Non-pigmented ciliary epithelial cell (primary cell): ENCODE results near the gene SLC7A14.

Experiments used
- DNase-seq: peaks from one replicate; pipeline ENCODE4 v3.0.0-alpha.2; 2010; ENCODE audit warnings: low read depth

The SLC7A14 gene

DNA sequence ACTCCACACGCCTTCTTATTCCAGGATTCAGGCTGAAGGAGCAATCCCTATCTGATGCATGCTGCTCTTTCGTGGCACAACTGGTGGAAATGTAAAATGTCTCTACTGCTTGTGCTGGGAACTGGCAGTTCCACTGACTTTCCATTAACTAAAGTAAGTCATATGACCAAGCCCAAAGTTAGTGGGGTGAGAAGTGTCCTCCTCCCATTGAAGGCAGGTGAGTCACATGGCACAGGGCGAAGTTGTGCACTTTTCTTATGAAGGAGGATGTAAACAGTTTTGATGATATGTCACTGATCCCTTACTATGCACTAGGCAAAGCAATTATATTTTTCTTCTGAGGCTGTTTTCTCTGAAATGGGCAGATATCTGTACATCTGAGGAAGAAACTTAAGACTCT is 51.6 kb downstream of the SLC7A14 start:
- DNase-seq, result no peak

DNA sequence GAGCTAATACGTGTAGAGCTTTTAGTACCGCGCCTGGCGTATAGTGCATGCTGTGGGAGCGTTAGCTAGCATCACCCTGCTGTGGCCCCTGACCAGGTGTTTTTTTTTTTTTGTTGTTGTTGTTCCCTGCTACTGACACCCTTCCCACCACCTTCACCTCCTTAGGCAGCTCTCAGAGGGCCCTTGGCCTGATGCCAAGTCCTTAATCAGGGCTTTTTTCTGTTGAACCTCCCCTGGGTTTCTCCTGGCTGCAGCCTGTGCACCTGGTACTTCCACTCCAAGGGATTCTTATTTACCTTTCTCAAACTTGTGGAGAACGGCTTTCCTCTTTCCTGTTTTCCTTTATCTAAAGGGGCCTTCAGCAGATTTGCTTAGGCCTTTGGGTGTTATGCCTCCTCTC is 53.3 kb downstream of the SLC7A14 start:
- DNase-seq, result no peak

DNA sequence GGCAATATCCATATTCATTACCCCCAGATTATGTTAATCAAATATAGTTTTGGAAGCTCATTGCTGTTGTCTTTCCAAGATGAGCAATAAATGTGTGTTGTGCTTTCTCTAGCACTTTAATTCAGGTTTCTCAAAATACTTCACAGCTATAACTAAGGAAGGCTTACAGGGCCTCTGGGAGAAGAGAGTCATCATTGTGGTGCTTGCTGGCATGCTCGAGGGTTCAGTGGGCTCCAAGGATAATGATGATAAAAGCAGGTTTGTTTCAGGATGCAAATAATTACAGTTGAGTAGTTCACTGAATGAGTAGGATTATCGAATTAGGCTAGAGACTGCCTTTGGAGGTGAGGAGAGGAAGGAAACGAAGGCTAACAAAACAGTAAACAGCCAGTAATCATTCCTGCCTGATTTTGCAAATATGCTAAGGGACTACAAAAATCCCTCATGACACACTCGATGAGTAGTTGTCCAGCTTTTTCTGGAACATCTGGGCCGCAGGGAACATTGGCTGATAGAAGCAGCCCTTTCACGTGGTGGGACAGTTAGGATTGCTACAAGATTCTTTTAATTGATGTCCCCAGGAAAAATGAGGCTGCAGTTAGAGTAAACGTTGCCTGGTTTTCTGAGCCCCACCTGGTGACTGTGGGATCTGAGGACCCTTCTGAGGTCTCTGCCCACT is 54.1 kb downstream of the SLC7A14 start:
- DNase-seq, result no peak

DNA sequence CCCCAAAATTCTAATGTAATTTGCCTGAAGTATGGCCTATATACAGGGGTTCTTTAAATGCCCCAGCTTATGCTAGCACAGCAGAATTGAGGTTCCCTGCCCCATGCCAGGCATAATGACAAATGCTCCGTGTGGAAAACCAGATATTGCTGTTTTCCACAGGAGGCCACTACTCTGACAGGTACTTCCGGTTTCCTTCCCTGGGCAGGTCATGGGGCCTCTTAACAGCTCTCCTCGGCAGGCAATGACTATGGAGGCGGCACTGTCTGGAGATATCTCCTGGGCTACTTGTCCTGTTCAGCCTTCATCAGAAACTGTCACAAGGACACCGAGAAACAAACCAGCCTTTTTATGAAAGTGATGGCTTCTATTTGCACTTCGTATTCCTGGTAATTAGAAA is 54.8 kb downstream of the SLC7A14 start:
- DNase-seq, result no peak

DNA sequence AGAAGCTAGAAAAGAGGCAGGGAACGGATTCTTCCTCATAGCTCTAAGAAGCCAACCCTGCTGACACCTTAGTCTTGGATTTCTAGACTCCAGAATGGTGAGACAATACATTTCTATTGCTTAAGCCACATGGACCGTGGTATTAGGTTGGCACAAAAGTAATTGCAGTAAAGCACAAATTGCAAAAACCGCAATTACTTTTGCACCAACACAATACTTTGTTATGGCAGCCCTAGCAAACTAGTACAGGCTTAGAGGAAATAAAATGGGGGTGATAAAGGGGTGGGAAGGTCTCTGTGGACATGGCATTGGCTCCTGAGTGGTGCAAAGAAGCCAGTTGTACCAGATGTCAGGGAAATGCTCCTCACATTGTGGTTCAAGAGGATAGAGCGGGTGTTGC is 56.0 kb downstream of the SLC7A14 start:
- no peak for DNase-seq

DNA sequence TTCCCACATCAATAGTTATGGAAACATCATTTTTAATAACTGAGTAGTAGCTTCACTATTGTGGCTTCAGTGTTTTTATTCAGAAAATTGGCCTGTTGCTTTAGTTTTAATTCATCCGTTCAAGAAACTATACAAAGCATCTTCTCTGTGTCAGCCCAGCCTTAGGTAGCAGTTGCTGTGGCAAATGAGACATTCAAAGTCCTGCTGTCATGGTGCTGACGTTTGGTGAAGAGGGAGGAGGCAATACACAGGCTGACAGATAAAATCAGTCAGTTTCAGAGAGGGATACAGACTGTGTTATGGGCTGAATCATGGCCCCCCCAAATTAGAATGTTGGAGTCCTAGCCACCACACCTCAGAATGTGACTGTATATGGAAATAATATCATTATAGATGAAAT is 56.5 kb downstream of the SLC7A14 start:
- DNase-seq, result no peak

DNA sequence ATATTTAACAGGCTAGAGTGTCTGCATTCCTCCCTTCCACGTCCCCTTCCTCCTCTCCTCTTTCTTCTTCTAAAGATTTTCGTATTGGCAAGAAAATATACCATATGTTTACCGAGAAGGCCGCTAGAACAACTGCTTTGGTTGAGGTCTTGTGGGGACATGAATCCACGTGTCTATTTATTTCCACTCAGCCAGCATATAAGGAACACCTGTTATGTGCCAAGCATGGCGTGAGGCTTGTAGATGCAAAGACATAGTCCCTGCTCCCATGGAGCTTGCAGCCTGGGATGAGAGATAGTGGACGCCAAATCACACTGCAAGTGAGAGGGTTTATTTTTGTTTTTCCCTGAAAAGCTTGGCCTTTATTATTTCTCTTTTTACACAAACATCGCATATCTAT is 57.1 kb downstream of the SLC7A14 start:
- DNase-seq, result no peak

GRCh38 chr3:170524073-170524472 is 61.8 kb downstream of the SLC7A14 start:
- DNase-seq, result no peak

DNA sequence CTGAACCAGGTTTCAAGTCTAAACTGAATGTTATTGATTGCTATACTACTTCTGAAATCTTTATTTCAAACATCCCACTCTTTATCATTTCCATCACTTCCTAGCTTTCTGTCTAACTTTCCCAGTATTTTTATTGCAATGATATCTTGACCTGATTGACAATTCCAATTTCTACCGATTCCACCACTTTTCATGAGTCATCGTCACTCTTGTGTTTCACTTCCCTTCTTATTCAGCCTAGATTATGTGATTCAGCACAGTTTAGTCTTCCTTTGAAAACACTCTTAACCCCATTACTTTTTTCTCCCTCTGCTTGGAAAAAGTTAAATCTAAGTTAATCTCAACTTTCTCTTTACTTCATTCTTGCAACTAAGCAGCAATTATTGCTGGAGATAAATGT is 62.6 kb downstream of the SLC7A14 start:
- DNase-seq, result no peak

DNA sequence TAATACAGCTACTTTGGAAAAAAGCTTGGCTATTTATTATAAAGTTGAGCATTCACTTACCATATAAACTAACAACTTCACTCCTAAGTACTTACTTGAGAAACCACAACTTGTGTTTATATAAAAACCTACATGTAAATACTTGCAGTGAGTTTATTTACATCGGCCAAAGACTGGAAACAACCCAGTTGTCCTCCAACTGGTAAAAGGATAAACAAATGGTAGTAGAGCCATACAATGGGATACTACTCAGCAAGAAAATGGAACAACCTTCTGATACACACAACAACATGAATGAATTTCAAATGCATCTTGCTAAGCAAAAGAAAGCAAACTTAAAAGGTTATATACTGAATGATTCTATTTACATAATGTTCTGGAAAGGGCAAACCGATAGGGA is 63.7 kb downstream of the SLC7A14 start:
- no peak for DNase-seq

DNA sequence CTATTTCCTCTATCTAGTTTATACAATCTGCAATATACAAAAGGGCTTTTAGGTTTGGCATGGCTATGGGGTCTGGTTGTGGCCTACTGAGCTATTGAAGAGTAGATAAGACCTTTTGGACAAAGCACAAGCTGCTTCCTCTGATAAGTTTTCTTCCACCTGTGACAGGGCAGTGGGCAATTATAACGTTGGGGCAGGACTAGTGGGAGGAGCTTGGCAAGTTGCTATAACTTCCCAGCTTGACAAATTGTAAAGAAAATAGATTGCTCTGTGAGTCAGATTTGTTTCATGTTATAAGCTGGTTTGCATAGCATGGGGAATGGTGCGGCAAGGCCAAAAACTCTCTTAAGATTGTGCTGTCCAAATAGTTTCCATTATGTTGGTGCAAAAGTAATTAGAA is 64.9 kb downstream of the SLC7A14 start:
- no peak for DNase-seq

DNA sequence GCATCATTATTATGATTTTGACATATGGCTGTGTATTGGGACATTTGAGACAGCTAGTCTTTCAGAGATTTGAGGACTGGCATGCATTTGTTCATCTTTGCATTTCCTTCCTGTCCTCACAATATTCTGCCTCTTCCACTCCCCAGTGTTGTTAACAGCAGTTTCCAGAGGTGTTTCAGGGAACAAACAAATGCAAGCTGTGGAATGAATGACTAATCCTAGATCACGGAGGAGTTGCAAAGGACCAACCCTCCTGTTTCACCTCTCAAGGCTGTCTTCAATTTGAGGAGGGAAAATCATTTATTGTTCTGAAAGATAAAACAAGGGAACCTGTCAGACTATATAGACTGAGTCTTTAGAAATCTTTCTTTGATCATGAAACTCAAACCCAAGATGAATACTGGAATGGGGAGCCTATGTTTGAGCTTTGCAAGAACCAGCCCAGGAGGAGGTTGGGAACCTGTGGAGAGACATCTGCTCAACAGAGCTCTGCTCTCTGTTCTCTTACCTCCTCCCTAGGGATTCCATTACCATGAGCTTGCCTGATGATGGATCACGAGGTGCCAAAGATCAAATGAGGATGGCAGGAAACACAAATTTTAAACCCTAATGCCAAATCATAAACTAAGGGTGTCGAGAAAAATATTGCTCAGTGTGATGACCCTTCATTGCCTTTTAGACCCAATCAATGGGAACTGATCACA is 68.5 kb downstream of the SLC7A14 start:
- no peak for DNase-seq

DNA sequence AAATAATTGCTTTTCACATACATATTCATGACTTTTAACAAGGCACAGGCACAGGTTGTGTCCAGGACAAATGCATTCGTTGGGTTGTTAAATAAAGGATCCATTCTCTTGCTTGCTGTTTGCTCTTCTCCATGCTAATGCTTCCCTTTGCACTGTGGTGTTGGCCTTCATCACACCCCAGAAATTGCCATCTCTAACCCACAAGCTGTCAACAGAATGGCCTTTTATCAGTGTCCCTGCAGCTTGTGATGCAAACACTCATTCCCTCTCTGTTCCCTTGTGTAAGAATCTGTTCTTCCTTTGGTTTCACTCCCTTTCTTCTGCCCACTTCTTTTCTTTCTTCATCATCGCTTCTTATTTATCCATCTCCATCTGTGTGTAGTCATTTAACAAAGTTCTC is 72.2 kb downstream of the SLC7A14 start:
- DNase-seq, result no peak

- no peak for DNase-seq
These were observed 74.5 kb downstream of the SLC7A14 start for GRCh38 chr3:170511371-170511770.

DNA sequence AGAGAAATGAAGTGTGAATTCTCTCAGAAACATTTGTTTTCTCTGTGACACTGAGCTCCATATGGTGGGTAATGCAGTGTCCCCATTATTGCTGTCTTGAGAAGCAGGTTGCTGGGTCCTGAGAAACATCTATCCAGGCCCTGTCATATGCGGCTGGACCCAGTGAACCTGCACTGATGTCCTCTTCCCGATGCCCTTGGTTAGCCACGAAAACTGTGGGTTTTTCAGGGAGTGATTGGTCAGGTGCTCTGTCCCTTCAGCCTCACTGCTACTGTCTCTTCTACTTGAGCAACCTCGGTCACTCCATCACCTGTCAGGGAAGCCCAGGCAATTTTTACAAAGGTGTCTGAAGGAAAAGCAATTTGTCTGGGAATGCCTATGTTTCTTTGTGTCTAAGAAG is 77.0 kb downstream of the SLC7A14 start:
- no peak for DNase-seq

- no peak for DNase-seq
These were observed 77.6 kb downstream of the SLC7A14 start for GRCh38 chr3:170508291-170508690.

- DNase-seq, result no peak
These were observed 78.8 kb downstream of the SLC7A14 start for GRCh38 chr3:170507063-170507462.

DNA sequence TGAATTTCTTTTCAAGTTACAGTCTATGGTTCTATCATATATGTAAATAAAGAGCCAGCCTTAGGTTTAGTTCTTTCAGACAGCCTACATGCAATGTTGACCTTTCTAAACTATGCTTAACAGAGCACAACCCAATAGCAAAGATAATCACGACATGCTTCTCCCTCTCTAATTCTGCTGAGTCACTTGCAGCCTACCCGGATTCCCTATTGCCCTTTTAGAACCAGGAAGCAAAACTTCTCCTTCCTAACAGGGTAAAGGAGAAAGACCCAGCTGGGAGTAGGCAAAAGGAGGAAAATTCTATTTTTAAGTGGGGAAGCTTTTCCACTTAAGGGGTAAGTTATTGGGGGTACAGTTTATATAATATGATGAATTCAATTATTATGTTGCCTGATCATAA is 79.3 kb downstream of the SLC7A14 start:
- no peak for DNase-seq

DNA sequence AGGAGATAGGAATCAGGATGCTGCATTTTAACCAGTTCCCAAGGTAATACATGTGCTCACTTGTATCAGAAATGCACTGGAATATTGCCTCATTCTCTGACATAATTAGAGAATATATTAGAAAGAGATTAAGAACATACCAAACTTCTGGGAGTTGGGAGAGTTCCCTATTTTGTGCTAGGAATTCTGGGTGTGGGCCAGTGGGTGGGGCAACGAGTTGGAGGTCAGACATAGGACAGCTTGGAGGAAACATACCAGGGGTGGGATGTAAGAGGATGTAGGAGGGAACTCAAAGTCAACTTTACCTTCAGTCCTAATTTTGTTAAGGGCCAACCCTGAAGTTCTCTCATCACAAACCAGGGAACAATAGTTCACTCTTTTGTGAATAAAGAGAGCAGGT is 83.6 kb downstream of the SLC7A14 start:
- no peak for DNase-seq

DNA sequence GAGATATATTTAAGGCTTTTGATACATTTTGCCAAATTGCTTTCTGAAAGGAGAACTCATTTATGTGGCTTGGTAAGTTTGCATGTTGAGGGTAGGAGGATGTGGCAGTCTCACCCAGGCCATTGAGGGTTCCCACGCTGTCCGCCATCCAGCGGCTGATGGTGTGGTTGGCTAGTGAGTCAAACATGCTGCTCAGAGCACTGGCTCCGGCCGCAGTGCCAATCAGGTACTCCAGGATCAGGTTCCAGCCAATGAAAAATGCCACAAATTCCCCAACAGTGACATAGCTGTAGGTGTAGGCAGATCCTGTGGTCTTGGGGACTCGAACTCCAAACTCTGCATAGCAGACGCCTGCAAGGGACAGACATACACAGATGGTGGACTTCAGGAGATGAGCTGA is 84.9 kb downstream of the SLC7A14 start:
- DNase-seq, result no peak

GRCh38 chr3:170500462-170500861 is 85.4 kb downstream of the SLC7A14 start:
- no peak for DNase-seq

- DNase-seq, result no peak
These were observed 86.2 kb downstream of the SLC7A14 start for GRCh38 chr3:170499562-170500156.

GRCh38 chr3:170497207-170498095 is 88.4 kb downstream of the SLC7A14 start:
- DNase-seq, result no peak
